Left ventricle myocardium inferior (tissue), 1 donor: ENCODE measurements around the gene KCNB1. TPM values are rescaled to one million over a fixed set of nuclear protein-coding genes. Genes with fewer than 3 reads are reported as not detected.

ENCODE experiments used
- DNase-seq: peaks from one replicate; pipeline ENCODE4 v3.0.0-alpha.2; 2020
- H3K27ac ChIP-seq: fragments of 200-600 bp; replicated peaks from 2 replicates; pipeline ENCODE4 v1.8.0; 2021
- H3K27me3 ChIP-seq: fragments of 200-600 bp; 2 replicates; pipeline ENCODE4 v1.8.0; 2021; ENCODE audit warnings: low read depth
- H3K36me3 ChIP-seq: fragments of 200-600 bp; 2 replicates; pipeline ENCODE4 v1.8.0; 2021
- H3K4me1 ChIP-seq: fragments of 200-600 bp; 2 replicates; pipeline ENCODE4 v1.8.0; 2021
- H3K4me3 ChIP-seq: fragments of 200-600 bp; 2 replicates; pipeline ENCODE4 v1.8.0; 2021; ENCODE audit warnings: mild to moderate bottlenecking, moderate library complexity
- H3K9me3 ChIP-seq: fragments of 200-600 bp; replicated peaks from 2 replicates; pipeline ENCODE4 v1.8.0; 2021
- intact Hi-C: fragments of 100-400 bp; cut with micrococcal nuclease; formaldehyde crosslinking; loops from one replicate; pipeline ENCODE4 v1.11.0; 2022
- total RNA-seq: library from RNA; stranded (reverse); fragmentation: NEBNext Ultra II Directional; extraction: Animal tissue kit (Norgen Biotek cat#: 25700); gene quantifications from one replicate; pipeline ENCODE4 v1.2.1, GENCODE V29; 2021
- TF ChIP-seq, protein P1 (sequence below): fragments of 200-600 bp; IDR thresholded peaks from 2 replicates; pipeline ENCODE4 v1.8.0; 2021; ENCODE audit warnings: antibody characterized with exemption, mild to moderate bottlenecking, borderline replicate concordance
- donor health status: DM: no; HTN: yes; CAD: no; lungs with severe emphysema.

KCNB1 gene
- total RNA-seq, 1 donor from 2014 or later: 0.77 TPM

GRCh38 chr20:49510562-49511122, 28.2 kb upstream of the KCNB1 start:
- Histone ChIP-seq H3K4me1 (no peaks in the 10 kb centered on the region), H3K9me3 (no peaks in the 10 kb centered on the region), H3K27ac (peak overlapping the region; percentile 63), H3K27me3 (peaks cover 69% of the 10 kb centered on the region), H3K4me3 (no peak overlapping the region), H3K36me3 (no peaks in the 10 kb centered on the region)
- intact Hi-C loops: no loop called here
- DNase-seq: peak; percentile 73
- TF ChIP-seq, protein P1, sequence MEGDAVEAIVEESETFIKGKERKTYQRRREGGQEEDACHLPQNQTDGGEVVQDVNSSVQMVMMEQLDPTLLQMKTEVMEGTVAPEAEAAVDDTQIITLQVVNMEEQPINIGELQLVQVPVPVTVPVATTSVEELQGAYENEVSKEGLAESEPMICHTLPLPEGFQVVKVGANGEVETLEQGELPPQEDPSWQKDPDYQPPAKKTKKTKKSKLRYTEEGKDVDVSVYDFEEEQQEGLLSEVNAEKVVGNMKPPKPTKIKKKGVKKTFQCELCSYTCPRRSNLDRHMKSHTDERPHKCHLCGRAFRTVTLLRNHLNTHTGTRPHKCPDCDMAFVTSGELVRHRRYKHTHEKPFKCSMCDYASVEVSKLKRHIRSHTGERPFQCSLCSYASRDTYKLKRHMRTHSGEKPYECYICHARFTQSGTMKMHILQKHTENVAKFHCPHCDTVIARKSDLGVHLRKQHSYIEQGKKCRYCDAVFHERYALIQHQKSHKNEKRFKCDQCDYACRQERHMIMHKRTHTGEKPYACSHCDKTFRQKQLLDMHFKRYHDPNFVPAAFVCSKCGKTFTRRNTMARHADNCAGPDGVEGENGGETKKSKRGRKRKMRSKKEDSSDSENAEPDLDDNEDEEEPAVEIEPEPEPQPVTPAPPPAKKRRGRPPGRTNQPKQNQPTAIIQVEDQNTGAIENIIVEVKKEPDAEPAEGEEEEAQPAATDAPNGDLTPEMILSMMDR: no peak

- H3K4me1 ChIP-seq: no peaks in the 10 kb centered on the region
- H3K36me3 ChIP-seq: no peaks in the 10 kb centered on the region
- H3K27me3 ChIP-seq: peaks cover 74% of the 10 kb centered on the region
- DNase-seq: no peak
- no peak overlapping the region for H3K27ac ChIP-seq
- no peak overlapping the region for H3K4me3 ChIP-seq
- TF ChIP-seq, protein P1: peak; percentile 63
- no peaks in the 10 kb centered on the region for H3K9me3 ChIP-seq
- intact Hi-C loops: no loop called here
Measured at GRCh38 chr20:49508435-49509199, 26.1 kb upstream of the KCNB1 start.

- Histone ChIP-seq H3K27me3 (peaks cover 68% of the 10 kb centered on the region), H3K36me3 (no peaks in the 10 kb centered on the region), H3K4me1 (no peaks in the 10 kb centered on the region), H3K9me3 (no peaks in the 10 kb centered on the region), H3K27ac (no peak overlapping the region), H3K4me3 (no peak overlapping the region)
- intact Hi-C loops: no loop called here
- TF ChIP-seq, protein P1: no peak
- no peak for DNase-seq
Measured at GRCh38 chr20:49507741-49508434, 25.4 kb upstream of the KCNB1 start.

- Histone ChIP-seq H3K27ac (no peak overlapping the region), H3K36me3 (no peaks in the 10 kb centered on the region), H3K4me1 (no peaks in the 10 kb centered on the region), H3K27me3 (peaks cover 50% of the 10 kb centered on the region), H3K4me3 (no peak overlapping the region), H3K9me3 (no peaks in the 10 kb centered on the region)
- intact Hi-C loops: no loop called here
- TF ChIP-seq, protein P1: no peak
- no peak for DNase-seq
Measured at GRCh38 chr20:49505518-49505917, 23.1 kb upstream of the KCNB1 start.

DNA sequence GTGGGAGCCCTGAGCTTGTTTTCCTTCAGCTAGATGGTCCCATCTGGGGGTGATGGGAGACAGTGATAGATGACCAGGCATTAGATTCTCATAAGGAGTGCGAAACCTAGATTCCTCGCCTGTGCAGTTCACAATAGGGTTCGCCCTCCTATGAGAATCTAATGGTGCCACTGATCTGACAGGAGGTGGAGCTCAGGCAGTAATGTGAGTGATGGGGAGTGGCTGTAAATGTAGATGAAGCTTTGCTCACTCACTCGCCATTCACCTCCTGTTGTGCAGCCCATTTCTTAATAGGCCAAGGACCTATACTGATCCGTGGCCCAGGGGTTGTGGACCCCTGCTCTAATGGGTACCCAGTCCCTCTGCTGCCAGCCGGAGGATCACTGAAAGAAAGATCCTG, 20.7 kb upstream of the KCNB1 start:
- no peaks in the 10 kb centered on the region for H3K9me3 ChIP-seq
- intact Hi-C loops: no loop called here
- H3K27me3 ChIP-seq: peaks cover 41% of the 10 kb centered on the region
- no peaks in the 10 kb centered on the region for H3K36me3 ChIP-seq
- no peak overlapping the region for H3K4me3 ChIP-seq
- H3K27ac ChIP-seq: no peak overlapping the region
- H3K4me1 ChIP-seq: no peaks in the 10 kb centered on the region
- TF ChIP-seq, protein P1: no peak
- DNase-seq: no peak
